ENCODE data around the gene CCDC102A. TPM values are rescaled to one million over a fixed set of nuclear protein-coding genes. Genes with fewer than 3 reads are reported as not detected.
A peak's percentile ranks its signal among the peaks of the same experiment; 100 is the strongest.
"Not testable (repeated sequence)": the region's sequence is repeated elsewhere in the genome, so short reads cannot be mapped to it uniquely, and the experiment has no call there.

Gene CCDC102A
- total RNA-seq, 2 donors from 2014 or later = 10.6 to 22.4 TPM

- Histone ChIP-seq H3K9me3 (no peaks in the 10 kb centered on the region), H3K4me3 (no peak overlapping the region), H3K27me3 (no peaks in the 10 kb centered on the region), H3K4me1 (peaks cover 11% of the 10 kb centered on the region), H3K27ac (no peak overlapping the region), H3K36me3 (replicated peaks in 1 of 2; ENCODE audit: insufficient read depth in 1 of 2, low read depth in 2 of 2) (no peaks in the 10 kb centered on the region)
- DNase-seq (no peak), ATAC-seq (no peak)
- intact Hi-C loops (cut with DNase I) = no loop called here
- TF ChIP-seq POLR2A (IDR thresholded peaks at IDR 0.05) = no peak
- TF ChIP-seq CTCF (IDR thresholded peaks at IDR 0.05) = no peak
- 77 to 81% methylated on average over 7 of the region's 7 CpGs for WGBS, 2 donors
Observed at GRCh38 chr16:57501492-57501891, 34.9 kb downstream of the CCDC102A start.

GRCh38 chr16:57500578-57501111, 35.7 kb downstream of the CCDC102A start:
- Histone ChIP-seq H3K9me3 (no peaks in the 10 kb centered on the region), H3K4me3 (no peak overlapping the region), H3K27me3 (no peaks in the 10 kb centered on the region), H3K27ac (no peak overlapping the region), H3K36me3 (replicated peaks in 1 of 2; ENCODE audit: insufficient read depth in 1 of 2, low read depth in 2 of 2) (no peaks in the 10 kb centered on the region), H3K4me1 (peaks cover 11% of the 10 kb centered on the region)
- TF ChIP-seq CTCF (IDR thresholded peaks at IDR 0.05) = no peak
- TF ChIP-seq POLR2A (IDR thresholded peaks at IDR 0.05) = no peak
- WGBS, 2 donors = 45 to 50% methylated on average over 7 to 9 of the region's 9 CpGs
- DNase-seq (peak; percentile 61 to 67 (median 65)), ATAC-seq (peak; percentile 85)
- intact Hi-C loops (cut with DNase I) = no loop called here

GRCh38 chr16:57499941-57500340, 36.4 kb downstream of the CCDC102A start:
- peaks cover 11% of the 10 kb centered on the region for H3K4me1 ChIP-seq
- H3K27ac ChIP-seq; H3K4me3 ChIP-seq; DNase-seq; H3K36me3 ChIP-seq (replicated peaks in 1 of 2; ENCODE audit: insufficient read depth in 1 of 2, low read depth in 2 of 2); H3K9me3 ChIP-seq; ATAC-seq; intact Hi-C loops (cut with DNase I); H3K27me3 ChIP-seq: not testable (repeated sequence)
- WGBS, 2 donors = 86 to 95% methylated on average over 11 of the region's 11 CpGs

- Histone ChIP-seq H3K36me3 (replicated peaks in 1 of 2; ENCODE audit: insufficient read depth in 1 of 2, low read depth in 2 of 2) (no peaks in the 10 kb centered on the region), H3K9me3 (no peaks in the 10 kb centered on the region), H3K4me1 (peaks cover 11% of the 10 kb centered on the region), H3K27ac (no peak overlapping the region), H3K4me3 (no peak overlapping the region), H3K27me3 (no peaks in the 10 kb centered on the region)
- 73 to 85% methylated on average over 2 to 4 of the region's 4 CpGs for WGBS, 2 donors
- no peak for DNase-seq
- intact Hi-C loops (cut with DNase I) = no loop called here
- TF ChIP-seq CTCF (IDR thresholded peaks at IDR 0.05) = no peak
- no peak for TF ChIP-seq POLR2A (IDR thresholded peaks at IDR 0.05)
- ATAC-seq = no peak
Observed at GRCh38 chr16:57498031-57498430, 38.3 kb downstream of the CCDC102A start.

GRCh38 chr16:57497121-57497520, 39.2 kb downstream of the CCDC102A start:
- TF ChIP-seq POLR2A (IDR thresholded peaks at IDR 0.05) (no peak), CTCF (IDR thresholded peaks at IDR 0.05) (no peak)
- WGBS, 2 donors = 67 to 74% methylated on average over 12 to 13 of the region's 13 CpGs
- no peaks in the 10 kb centered on the region for H3K36me3 ChIP-seq (replicated peaks in 1 of 2; ENCODE audit: insufficient read depth in 1 of 2, low read depth in 2 of 2)
- intact Hi-C loops (cut with DNase I) = no loop called here
- H3K27me3 ChIP-seq = no peaks in the 10 kb centered on the region
- ATAC-seq = no peak
- H3K27ac ChIP-seq = no peak overlapping the region
- DNase-seq = no peak
- no peak overlapping the region for H3K4me3 ChIP-seq
- no peaks in the 10 kb centered on the region for H3K9me3 ChIP-seq
- H3K4me1 ChIP-seq = peaks cover 11% of the 10 kb centered on the region

All from body of pancreas (tissue), 4 donors.